CD4-positive, alpha-beta T cell treated with Interferon gamma for 1 hour (primary cell): ENCODE results near the gene RALY.

Source experiments
- DNase-seq: peaks from one replicate; pipeline ENCODE4 v3.0.0-alpha.2; 2020

The RALY gene

DNA sequence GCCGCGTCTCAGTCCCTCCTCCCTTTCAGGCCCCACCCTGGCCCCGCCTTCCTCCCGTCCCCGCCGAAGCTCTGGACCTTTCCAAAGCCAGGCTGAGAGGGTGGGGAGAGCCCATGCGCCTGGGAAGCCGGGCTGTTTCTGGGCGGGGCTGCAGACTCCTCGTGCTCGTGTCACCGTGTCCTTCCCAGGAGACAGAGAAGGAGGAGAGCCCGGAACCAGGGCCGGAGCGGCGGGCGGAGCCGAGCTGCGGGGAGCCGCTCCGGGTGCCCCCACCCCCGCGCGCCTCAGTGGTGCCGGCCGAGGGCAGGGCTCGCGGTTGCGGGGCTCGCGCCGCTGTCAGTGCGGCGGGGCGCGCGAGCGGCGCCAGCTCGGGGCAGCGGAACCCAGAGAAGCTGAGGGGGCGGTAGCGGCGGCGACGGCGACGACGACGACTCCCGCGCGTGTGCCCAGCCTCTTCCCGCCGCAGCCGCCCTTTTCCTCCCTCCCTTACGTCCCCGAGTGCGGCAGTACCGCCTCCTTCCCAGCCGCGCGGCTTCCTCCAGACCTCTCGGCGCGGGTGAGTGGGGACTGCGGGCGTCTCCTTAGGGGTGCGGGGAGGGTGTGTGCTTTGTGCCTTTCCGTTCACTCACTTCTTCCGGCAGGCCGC lies at the start of gene RALY:
RALY (plus strand) TSS at position 336 of the 646 bp plus-strand sequence. CDS start 78,164 bp downstream, outside the sequence.
- DNase-seq, result peak; percentile 79

DNA sequence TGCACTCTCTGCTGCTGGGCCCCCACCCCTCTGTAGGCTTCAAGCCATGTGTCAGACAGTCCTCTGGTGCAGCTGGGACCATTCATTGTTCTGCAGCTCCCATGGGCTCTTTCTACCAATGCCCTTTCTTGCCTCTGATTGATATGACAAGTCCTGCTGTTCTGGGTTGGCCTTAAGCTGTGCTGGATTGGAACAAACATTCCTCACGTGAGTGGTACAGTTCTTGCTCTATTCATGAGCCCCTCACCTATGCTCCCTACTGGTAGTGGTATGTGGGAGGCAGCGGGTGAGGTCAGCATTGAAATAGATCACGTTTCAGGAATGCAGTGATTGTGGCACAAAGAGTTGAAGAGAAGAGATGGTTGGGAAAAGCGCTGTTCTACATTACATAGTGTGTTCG lies 48.8 kb upstream of the RALY start:
- DNase-seq, result no peak

DNA sequence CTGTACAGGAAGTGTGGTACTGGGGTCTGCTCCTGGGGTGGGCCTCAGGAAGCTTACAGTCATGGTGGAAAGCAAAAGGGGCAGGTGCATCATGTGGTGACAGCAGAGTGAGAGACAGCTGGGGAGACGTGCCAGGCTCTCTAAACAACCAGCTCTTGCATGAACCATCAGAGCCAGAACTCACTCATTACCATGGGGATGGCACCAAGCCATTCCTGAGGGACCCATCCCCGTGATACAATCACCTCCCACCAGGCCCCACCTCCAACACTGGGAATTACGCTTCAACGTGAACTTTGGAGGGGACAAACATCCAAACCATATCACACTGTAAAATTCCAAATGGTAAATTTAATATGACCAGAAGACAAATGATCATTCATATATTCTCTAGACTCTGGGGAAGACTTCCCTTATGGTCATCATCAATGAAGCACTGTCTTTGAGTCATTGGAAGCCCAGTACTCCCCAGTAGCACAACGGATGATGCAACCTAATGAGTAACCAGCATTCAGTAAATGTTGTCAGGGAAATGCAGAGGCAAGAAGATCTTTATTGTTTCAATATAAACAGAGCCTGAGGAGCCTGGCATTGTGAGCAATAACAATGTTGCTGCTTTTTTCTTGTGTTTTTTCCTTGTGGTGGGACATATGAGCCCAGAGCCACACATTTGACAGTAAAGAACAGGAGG lies 48.2 kb upstream of the RALY start:
- no peak for DNase-seq

GRCh38 chr20:33947709-33948295 lies 45.9 kb upstream of the RALY start:
- DNase-seq, result peak; percentile 18

DNA sequence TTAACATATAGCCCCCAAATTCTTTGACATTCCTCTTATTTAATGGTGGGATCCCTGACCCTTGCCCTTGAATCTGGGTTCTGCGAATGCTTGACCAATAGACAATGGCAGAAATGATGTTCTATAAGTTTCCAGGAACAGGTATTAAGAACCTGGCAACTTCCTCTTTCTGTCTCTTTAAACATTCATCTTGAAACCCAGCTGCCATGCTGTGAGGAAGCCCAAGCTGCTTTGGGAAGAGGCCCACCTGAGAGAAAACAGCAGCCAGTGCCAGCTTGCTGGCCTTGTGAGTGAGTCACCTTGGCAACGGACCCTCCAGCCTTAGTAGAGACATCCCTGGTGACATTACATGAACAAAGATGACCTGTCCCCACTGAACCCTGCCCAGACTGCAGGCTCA lies 45.2 kb upstream of the RALY start:
- no peak for DNase-seq

DNA sequence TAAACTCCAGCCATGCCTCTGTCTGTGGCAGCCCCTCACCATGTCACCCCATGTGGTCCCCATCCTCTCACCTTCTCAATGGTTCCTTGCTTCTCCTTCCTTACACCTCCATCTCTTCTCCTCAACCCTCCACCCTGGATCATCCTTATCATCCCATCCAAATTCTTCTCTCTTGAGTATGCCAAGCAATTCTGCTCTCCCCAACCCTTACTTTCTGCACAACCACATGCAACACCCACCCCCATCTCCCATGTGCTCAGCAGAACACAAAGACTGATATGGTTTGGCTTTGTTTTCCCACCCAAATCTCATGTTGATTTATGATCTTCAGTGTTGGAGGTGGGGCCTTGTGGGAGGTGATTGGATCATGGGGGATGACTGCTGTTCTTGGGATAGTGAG lies 42.5 kb upstream of the RALY start:
- DNase-seq, result no peak

- DNase-seq, result no peak
These were observed 39.2 kb upstream of the RALY start for GRCh38 chr20:33954504-33954903.

DNA sequence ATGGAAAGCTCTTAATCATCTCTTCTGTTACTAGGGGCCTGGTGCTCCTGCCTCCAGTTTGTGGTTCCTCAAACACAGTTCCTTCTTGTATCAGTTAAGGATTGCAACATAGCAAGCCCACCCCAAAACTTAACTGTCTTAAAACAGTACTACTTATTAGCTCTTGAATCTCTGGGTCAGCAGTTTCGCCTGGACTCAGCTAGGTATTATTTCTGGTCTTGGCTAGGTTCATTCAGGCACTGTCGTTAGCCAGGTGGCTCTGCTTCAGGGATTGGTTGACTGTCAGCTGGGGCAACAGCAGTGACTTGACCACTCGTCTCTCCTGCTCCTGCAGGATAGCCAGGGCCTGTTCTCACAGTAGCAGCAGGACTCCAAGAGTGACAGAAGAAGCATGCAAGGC lies 30.0 kb upstream of the RALY start:
- no peak for DNase-seq

DNA sequence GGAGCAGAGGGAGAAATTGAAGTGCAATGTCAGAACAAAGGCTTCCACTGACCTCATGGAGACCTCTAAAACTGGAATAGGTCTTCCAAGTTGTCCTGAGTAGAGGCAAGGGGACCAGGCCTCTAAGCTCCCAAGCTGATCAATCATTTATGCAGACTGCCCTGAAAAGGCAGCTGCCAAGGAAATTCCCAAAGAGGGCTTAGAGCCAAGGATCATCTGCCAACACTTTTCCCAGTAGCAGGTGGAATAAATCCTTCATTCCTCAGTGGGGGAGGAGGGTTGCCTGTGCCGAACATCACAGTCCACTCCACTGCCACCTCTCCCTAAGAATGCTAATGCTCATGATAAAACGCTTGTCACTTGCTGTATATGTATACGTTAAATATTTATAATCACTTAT lies 29.3 kb upstream of the RALY start:
- no peak for DNase-seq

DNA sequence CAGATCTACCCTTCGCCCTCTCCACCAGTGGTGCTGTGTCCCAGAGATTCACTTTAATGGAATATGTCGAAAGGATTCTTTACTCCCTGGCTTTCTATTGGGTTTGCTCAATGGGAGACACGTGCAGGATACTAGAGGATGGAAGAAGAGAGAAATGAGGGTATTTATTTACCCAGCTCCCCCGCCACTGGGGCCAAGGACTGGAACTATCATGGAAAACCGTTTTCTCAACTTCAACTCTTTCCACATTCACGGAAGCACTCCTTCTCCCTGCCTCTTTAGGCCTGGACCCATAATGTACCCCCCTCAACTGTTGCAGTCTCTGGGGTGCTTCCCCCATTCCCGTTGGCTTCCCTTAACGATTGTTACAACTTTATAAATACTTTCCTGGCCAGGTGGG lies 26.6 kb upstream of the RALY start:
- no peak for DNase-seq

- no peak for DNase-seq
These were observed 24.1 kb upstream of the RALY start for GRCh38 chr20:33969563-33969962.

DNA sequence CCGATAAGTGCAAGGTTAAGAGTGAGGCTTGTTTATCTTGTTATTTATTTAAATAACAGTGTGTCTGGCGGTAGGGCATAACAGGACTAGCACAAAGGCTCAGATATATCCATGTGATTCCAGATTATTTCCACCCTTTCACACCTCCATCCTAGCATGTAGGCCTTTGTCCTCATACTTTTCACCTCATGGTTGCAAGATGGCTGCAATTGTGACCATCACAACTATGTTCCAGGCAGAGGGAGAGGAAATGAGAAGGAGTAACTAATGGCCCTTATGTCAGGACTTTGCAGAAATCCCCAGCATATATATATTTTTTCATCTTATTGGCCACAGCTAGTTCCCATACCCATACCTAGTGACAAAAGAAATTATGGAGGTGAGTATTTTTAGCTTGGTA lies 23.5 kb upstream of the RALY start:
- no peak for DNase-seq

- DNase-seq, result no peak
These were observed 22.4 kb upstream of the RALY start for GRCh38 chr20:33971147-33971975.

DNA sequence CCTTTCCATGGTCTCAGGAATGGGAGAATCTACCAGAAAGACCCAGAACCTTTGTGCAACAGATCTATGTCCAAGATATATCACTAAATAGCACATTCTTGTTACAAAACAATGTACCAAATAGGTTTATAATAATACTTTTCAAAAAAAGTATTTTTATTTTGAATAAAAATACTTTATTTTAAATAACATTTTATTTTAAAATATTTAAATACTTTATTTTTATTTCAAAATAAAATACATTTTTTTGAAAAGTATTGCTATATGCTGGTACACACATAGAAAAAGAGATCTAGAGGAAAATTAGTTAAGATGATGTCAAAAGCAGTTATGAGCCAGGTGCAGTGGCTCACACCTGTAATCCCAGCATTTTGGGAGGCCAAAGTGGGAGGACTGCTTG lies 16.8 kb upstream of the RALY start:
- DNase-seq, result no peak

DNA sequence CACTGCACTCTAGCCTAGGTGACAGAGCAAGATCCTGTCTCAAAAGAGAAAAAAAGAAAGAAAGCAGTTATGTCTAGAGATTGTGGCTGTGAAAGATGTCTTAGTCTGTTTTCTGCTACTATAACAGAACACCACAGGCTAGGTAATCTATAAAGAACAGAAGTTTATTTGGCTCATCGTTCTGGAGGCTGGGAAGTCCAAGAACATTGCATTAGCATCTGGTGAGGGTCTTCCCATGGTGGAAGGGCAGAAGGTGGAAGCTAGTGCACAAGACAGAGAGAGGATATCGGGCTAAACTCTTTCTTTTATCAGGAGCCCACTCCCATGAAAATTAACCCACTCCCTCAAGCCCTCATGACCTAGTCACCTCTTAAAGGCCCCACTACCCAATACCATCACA lies 16.2 kb upstream of the RALY start:
- no peak for DNase-seq

GRCh38 chr20:33979094-33979493 lies 14.6 kb upstream of the RALY start:
- DNase-seq, result no peak

GRCh38 chr20:33981347-33981746 lies 12.4 kb upstream of the RALY start:
- no peak for DNase-seq

DNA sequence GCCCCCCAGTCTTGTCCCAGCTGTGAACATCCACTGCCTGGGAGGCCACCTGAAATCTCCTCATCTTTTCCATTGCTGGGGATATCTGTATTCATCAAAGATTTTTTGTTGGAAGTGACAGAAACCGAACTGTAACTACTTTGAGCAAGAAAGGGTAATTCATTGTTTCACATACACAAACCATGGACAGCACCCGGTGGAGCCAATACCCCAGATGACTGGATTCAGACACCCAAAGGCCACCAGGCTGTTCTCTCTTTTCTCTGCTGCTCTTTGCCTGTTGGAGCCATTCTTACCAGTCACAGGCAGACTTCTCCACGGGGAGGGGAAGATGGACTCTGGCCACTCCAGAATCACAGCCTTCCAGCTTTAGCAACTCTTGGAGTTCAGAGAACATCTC lies 11.7 kb upstream of the RALY start:
- no peak for DNase-seq

DNA sequence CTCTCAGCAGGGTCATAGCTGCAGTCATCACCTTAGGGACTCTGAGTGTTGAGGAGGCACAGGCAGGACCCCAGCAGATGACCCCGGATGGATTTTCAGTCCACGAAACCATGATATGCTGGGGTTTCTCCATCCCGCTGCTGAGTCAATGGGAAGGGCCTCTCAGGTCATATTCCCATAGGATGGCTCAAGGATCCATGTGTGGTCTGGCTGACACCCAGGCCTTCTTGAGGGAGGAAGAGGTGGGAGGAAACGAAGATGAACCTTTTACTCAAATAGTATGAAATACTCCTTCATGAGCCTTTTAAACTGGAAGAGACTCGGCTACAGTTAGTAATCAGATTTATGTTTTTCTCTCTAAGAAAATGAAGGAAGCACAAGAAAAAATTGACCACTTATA lies 10.3 kb upstream of the RALY start:
- DNase-seq, result no peak

- no peak for DNase-seq
These were observed 9.5 kb upstream of the RALY start for GRCh38 chr20:33984182-33984719.

GRCh38 chr20:33985280-33985679 lies 8.4 kb upstream of the RALY start:
- DNase-seq, result no peak

GRCh38 chr20:33985830-33986229 lies 7.9 kb upstream of the RALY start:
- no peak for DNase-seq

- no peak for DNase-seq
These were observed 7.0 kb upstream of the RALY start for GRCh38 chr20:33986560-33987216.
